ENCODE measurements around the gene S100B. TPM values are rescaled to one million over a fixed set of nuclear protein-coding genes. Genes with fewer than 3 reads are reported as not detected.

The S100B gene
- total and polyA plus RNA-seq, 2 of the 13 experiments (the other 11 are each of a cell fraction or from before 2014, with no cell fraction given) = not detected

GRCh38 chr21:46635324-46636180 lies 30.7 kb upstream of the S100B start, which contains the start of gene PRMT2 (continued):
- TF ChIP-seq, protein P1, sequence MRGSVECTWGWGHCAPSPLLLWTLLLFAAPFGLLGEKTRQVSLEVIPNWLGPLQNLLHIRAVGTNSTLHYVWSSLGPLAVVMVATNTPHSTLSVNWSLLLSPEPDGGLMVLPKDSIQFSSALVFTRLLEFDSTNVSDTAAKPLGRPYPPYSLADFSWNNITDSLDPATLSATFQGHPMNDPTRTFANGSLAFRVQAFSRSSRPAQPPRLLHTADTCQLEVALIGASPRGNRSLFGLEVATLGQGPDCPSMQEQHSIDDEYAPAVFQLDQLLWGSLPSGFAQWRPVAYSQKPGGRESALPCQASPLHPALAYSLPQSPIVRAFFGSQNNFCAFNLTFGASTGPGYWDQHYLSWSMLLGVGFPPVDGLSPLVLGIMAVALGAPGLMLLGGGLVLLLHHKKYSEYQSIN (CRISPR knock-in tag; IDR thresholded peaks at IDR 0.05; ENCODE audit: borderline replicate concordance) = no peak
- TF ChIP-seq, protein P2, sequence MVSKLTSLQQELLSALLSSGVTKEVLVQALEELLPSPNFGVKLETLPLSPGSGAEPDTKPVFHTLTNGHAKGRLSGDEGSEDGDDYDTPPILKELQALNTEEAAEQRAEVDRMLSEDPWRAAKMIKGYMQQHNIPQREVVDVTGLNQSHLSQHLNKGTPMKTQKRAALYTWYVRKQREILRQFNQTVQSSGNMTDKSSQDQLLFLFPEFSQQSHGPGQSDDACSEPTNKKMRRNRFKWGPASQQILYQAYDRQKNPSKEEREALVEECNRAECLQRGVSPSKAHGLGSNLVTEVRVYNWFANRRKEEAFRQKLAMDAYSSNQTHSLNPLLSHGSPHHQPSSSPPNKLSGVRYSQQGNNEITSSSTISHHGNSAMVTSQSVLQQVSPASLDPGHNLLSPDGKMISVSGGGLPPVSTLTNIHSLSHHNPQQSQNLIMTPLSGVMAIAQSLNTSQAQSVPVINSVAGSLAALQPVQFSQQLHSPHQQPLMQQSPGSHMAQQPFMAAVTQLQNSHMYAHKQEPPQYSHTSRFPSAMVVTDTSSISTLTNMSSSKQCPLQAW (CRISPR knock-in tag; IDR thresholded peaks at IDR 0.05) = no peak; the same call in 1 of the 2 replicates
- TF ChIP-seq NPAS2 (CRISPR knock-in tag; IDR thresholded peaks at IDR 0.05; ENCODE audit: borderline replicate concordance) = no peak
- TF ChIP-seq ZNF451 (CRISPR knock-in tag; IDR thresholded peaks at IDR 0.05) = peak; percentile 88
- TF ChIP-seq ZFY (CRISPR knock-in tag; IDR thresholded peaks at IDR 0.05) = peak; percentile 84
- no peak for TF ChIP-seq ZKSCAN1 (IDR thresholded peaks at IDR 0.05; ENCODE audit: low read length)
- TF ChIP-seq ZNF546 (CRISPR knock-in tag; conservative IDR thresholded peaks at IDR 0.05) = peak; percentile 90; the same call in 1 of the 2 replicates
- peak; percentile 94 for TF ChIP-seq MXD1 (CRISPR knock-in tag; IDR thresholded peaks at IDR 0.05)
- TF ChIP-seq ZNF235 (CRISPR knock-in tag; IDR thresholded peaks at IDR 0.05; ENCODE audit: borderline replicate concordance) = peak; percentile 84
- no peak for TF ChIP-seq GATAD1 (CRISPR knock-in tag; IDR thresholded peaks at IDR 0.05)
- no peak; the same call in 1 of the 2 replicates for TF ChIP-seq ZNF513 (CRISPR knock-in tag; conservative IDR thresholded peaks at IDR 0.05)
- TF ChIP-seq TARDBP (CRISPR knock-in tag; IDR thresholded peaks at IDR 0.05) = peak; percentile 65; the same call in 1 of the 2 replicates
- TF ChIP-seq TBX3 (IDR thresholded peaks at IDR 0.05; ENCODE audit: borderline replicate concordance) = peak; percentile 51; the same call in 1 of the 2 replicates
- TF ChIP-seq IRF1 (CRISPR knock-in tag; IDR thresholded peaks at IDR 0.05; ENCODE audit: low read depth) = no peak
- TF ChIP-seq ZNF773 (CRISPR knock-in tag; IDR thresholded peaks at IDR 0.05; ENCODE audit: borderline replicate concordance) = no peak
- no peak for TF ChIP-seq RFX3 (CRISPR knock-in tag; IDR thresholded peaks at IDR 0.05)
- TF ChIP-seq ZBTB49 (CRISPR knock-in tag; IDR thresholded peaks at IDR 0.05; ENCODE audit: borderline replicate concordance) = no peak
- TF ChIP-seq ZNF564 (CRISPR knock-in tag; IDR thresholded peaks at IDR 0.05) = peak; percentile 89
- TF ChIP-seq ISX (CRISPR knock-in tag; conservative IDR thresholded peaks at IDR 0.05) = no peak
- no peak for TF ChIP-seq MAF1 (CRISPR knock-in tag; IDR thresholded peaks at IDR 0.05; ENCODE audit: borderline replicate concordance)
- no peak for TF ChIP-seq PPARG (CRISPR knock-in tag; conservative IDR thresholded peaks at IDR 0.05)
- peak; percentile 99 for TF ChIP-seq ZSCAN29 (CRISPR knock-in tag; conservative IDR thresholded peaks at IDR 0.05)

Measured in HepG2 (cell line).